ENCODE measurements around the gene SSRP1. TPM values are rescaled to one million over a fixed set of nuclear protein-coding genes. Genes with fewer than 3 reads are reported as not detected.
A peak's percentile ranks its signal among the peaks of the same experiment; 100 is the strongest.

SSRP1 gene
- total and polyA plus RNA-seq, 2 experiments from 2014 or later: 205 to 216 TPM

- TF ChIP-seq ZNF462 (CRISPR knock-in tag; IDR thresholded peaks at IDR 0.05) (no peak), POLR2AphosphoS5 (IDR thresholded peaks at IDR 0.05; ENCODE audit: low read depth) (no peak), ETS1 (IDR thresholded peaks at IDR 0.05) (no peak)
Measured at GRCh38 chr11:57312511-57313021, 23.1 kb downstream of the SSRP1 start (continued).

GRCh38 chr11:57311109-57311936 is 24.4 kb downstream of the SSRP1 start:
- Histone ChIP-seq H3K4me2 (peak overlapping the region; percentile 88), H3K4me3 (peak overlapping the region; percentile 63), H4K20me1 (replicated peaks; ENCODE audit: insufficient read depth) (peaks cover 20% of the 10 kb centered on the region), H3K27ac (ENCODE audit: low read depth) (peak overlapping the region; percentile 88), H2AFZ (no peak overlapping the region), H3K79me2 (replicated peaks; ENCODE audit: insufficient read depth) (peaks cover 36% of the 10 kb centered on the region), H3K9me2 (ENCODE audit: insufficient read depth) (no peaks in the 10 kb centered on the region), H3F3A (replicated peaks; ENCODE audit: low read depth) (peaks cover 17% of the 10 kb centered on the region), H3K36me3 (ENCODE audit: insufficient read depth) (peaks cover 22% of the 10 kb centered on the region), H3K4me1 (ENCODE audit: insufficient read depth) (peaks cover 31% of the 10 kb centered on the region), H3K27me3 (ENCODE audit: insufficient read depth) (no peaks in the 10 kb centered on the region)
- ATAC-seq: peak; percentile 95
- Mint-ChIP-seq H3K27ac (peak overlapping the region; percentile 92; the same call in 1 of the 2 replicates), H3K9me3 (no peaks in the 10 kb centered on the region; the same call in 2 of the 3 replicates), H3K4me1 (peaks cover 49% of the 10 kb centered on the region), H3K36me3 (ENCODE audit: low read depth) (peaks cover 56% of the 10 kb centered on the region), H3K27me3 (ENCODE audit: insufficient read depth, low read depth, poor library complexity) (peaks cover 11% of the 10 kb centered on the region), H3K4me3 (peak overlapping the region; percentile 70)
- TF ChIP-seq CREB1 (CRISPR knock-in tag; IDR thresholded peaks at IDR 0.05; ENCODE audit: low read depth) (no peak; the same call in 1 of the 2 replicates), EZH2phosphoT487 (IDR thresholded peaks at IDR 0.05; ENCODE audit: unreplicated experiment) (no peak), POLR2AphosphoS5 (IDR thresholded peaks at IDR 0.05; ENCODE audit: low read depth) (peak; percentile 59), NANOG (IDR thresholded peaks at IDR 0.05; ENCODE audit: borderline replicate concordance) (no peak)
- DNase-seq (ENCODE audit: low spot score): peak; percentile 97
